ENCODE results near the gene EPS8L3.

DNA sequence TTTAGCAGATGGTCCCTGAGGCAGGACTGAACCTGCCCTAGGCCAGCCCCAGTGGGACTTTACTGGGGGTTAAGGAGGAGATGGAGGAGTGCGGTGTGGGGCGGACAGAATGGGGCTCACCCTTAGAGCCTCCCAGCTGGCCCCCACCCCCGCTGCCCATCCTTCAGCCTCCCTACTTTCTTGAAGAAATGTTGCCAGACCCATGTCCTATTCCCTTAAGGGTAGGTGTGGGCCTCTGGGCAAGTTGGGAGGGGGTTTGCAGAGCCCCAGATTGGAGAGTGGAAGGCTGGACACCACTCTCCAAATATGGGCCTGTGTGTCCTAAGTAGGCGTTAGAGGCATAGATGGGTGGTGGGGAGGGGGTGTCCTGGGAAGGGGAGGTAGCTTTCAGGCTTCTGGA, 19.2 kb upstream of the EPS8L3 start:
- no peak for TF ChIP-seq FOSL1 (IDR thresholded peaks at IDR 0.05; ENCODE audit: low read depth)
- TF ChIP-seq, protein P1, sequence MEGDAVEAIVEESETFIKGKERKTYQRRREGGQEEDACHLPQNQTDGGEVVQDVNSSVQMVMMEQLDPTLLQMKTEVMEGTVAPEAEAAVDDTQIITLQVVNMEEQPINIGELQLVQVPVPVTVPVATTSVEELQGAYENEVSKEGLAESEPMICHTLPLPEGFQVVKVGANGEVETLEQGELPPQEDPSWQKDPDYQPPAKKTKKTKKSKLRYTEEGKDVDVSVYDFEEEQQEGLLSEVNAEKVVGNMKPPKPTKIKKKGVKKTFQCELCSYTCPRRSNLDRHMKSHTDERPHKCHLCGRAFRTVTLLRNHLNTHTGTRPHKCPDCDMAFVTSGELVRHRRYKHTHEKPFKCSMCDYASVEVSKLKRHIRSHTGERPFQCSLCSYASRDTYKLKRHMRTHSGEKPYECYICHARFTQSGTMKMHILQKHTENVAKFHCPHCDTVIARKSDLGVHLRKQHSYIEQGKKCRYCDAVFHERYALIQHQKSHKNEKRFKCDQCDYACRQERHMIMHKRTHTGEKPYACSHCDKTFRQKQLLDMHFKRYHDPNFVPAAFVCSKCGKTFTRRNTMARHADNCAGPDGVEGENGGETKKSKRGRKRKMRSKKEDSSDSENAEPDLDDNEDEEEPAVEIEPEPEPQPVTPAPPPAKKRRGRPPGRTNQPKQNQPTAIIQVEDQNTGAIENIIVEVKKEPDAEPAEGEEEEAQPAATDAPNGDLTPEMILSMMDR (IDR thresholded peaks at IDR 0.05 in 2 of 3, conservative IDR thresholded peaks at IDR 0.05 in 1 of 3; ENCODE audit: borderline replicate concordance in 1 of 3, insufficient read depth in 1 of 3, low read depth in 2 of 3, low read length in 2 of 3), result no peak
- TF ChIP-seq, protein P2, sequence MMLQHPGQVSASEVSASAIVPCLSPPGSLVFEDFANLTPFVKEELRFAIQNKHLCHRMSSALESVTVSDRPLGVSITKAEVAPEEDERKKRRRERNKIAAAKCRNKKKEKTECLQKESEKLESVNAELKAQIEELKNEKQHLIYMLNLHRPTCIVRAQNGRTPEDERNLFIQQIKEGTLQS (IDR thresholded peaks at IDR 0.05), result no peak
- no peak for TF ChIP-seq POLR2AphosphoS5 (IDR thresholded peaks at IDR 0.05; ENCODE audit: low read depth, low read length)
- no peak for TF ChIP-seq YY1 (IDR thresholded peaks at IDR 0.05; ENCODE audit: extremely low read depth, insufficient replicate concordance, low read depth, low read length)

All from HCT116 (cell line).